Measurements from ENCODE around the gene FARS2. TPM values are rescaled to one million over a fixed set of nuclear protein-coding genes. Genes with fewer than 3 reads are reported as not detected.

The FARS2 gene
- total and polyA plus RNA-seq, 2 donors (not counting 1 experiment from before 2014, with no cell fraction given) = 33.0 to 35.5 TPM

- Histone ChIP-seq H2AFZ (ENCODE audit: insufficient read depth, low read depth, low read length, poor library complexity, severe bottlenecking) (no peak overlapping the region), H3K4me3 (ENCODE audit: control extremely low read depth in 1 of 5, extremely low read depth in 1 of 5, insufficient read depth in 1 of 5, low read depth in 2 of 5, low read length in 4 of 5) (no peak overlapping the region), H4K20me1 (ENCODE audit: control insufficient read depth, insufficient read depth, low read length, poor library complexity, severe bottlenecking) (no peaks in the 10 kb centered on the region), H3K36me3 (replicated peaks in 1 of 2; ENCODE audit: control extremely low read depth in 1 of 2, control insufficient read depth in 1 of 2, extremely low read depth in 1 of 2, insufficient read depth in 2 of 2, low read length in 1 of 2) (no peaks in the 10 kb centered on the region), H3K4me1 (ENCODE audit: control insufficient read depth in 2 of 2, insufficient read depth in 2 of 2, low read length in 2 of 2) (peaks cover 14 to 15% of the 10 kb centered on the region in 2 donors), H3K9me3 (ENCODE audit: control extremely low read depth in 1 of 3, control insufficient read depth in 2 of 3, insufficient read depth in 1 of 3, low read length in 2 of 3) (no peaks in the 10 kb centered on the region), H3K9ac (ENCODE audit: low read length) (no peak overlapping the region), H3K27me3 (replicated peaks in 1 of 4; ENCODE audit: control extremely low read depth in 1 of 4, control insufficient read depth in 3 of 4, insufficient read depth in 4 of 4, low read length in 3 of 4) (no peaks in the 10 kb centered on the region), H3K79me2 (ENCODE audit: control insufficient read depth, insufficient read depth, low read length) (no peaks in the 10 kb centered on the region), H3K4me2 (replicated peaks; ENCODE audit: low read depth, low read length, poor library complexity, severe bottlenecking) (no peak overlapping the region), H3K27ac (ENCODE audit: low read length in 2 of 2) (no peak overlapping the region)
- Mint-ChIP-seq H3K4me1 (peaks cover 42% of the 10 kb centered on the region), H3K27ac (no peak overlapping the region), H3K4me3 (no peak overlapping the region), H3K27me3 (no peaks in the 10 kb centered on the region), H3K9me3 (ENCODE audit: insufficient read depth) (no peaks in the 10 kb centered on the region)
- DNase-seq (no peak), ATAC-seq (ENCODE audit: low read depth) (no peak)
- WGBS (ENCODE audit: insufficient coverage) = no CpG with 5 or more reads among the region's 5 CpGs
- CTCF ChIA-PET = no interaction called here
- intact Hi-C loops (cut with micrococcal nuclease) = no loop called here
- POLR2A ChIA-PET = no interaction called here
- TF ChIP-seq EZH2 (IDR thresholded peaks at IDR 0.05; ENCODE audit: borderline replicate concordance, insufficient read depth, low read depth, low read length, poor library complexity, severe bottlenecking) (no peak), CTCF (IDR thresholded peaks at IDR 0.05) (no peak)
Measured at GRCh38 chr6:5630636-5631035, 369.3 kb downstream of the FARS2 start.

GRCh38 chr6:5632348-5632935 is 371.1 kb downstream of the FARS2 start:
- ATAC-seq (ENCODE audit: low read depth) = no peak
- Histone ChIP-seq H3K9ac (ENCODE audit: low read length) (no peak overlapping the region), H3K27ac (ENCODE audit: low read length in 2 of 2) (no peak overlapping the region)

More at GRCh38 chr6:5632348-5632935, 371.1 kb downstream of the FARS2 start:
- Histone ChIP-seq H3K36me3 (replicated peaks in 1 of 2; ENCODE audit: control extremely low read depth in 1 of 2, control insufficient read depth in 1 of 2, extremely low read depth in 1 of 2, insufficient read depth in 2 of 2, low read length in 1 of 2) (no peaks in the 10 kb centered on the region), H4K20me1 (ENCODE audit: control insufficient read depth, insufficient read depth, low read length, poor library complexity, severe bottlenecking) (no peaks in the 10 kb centered on the region), H3K27me3 (replicated peaks in 1 of 4; ENCODE audit: control extremely low read depth in 1 of 4, control insufficient read depth in 3 of 4, insufficient read depth in 4 of 4, low read length in 3 of 4) (no peaks in the 10 kb centered on the region), H3K4me1 (ENCODE audit: control insufficient read depth in 2 of 2, insufficient read depth in 2 of 2, low read length in 2 of 2) (peaks cover 2 to 3% of the 10 kb centered on the region in 2 donors), H3K4me3 (ENCODE audit: control extremely low read depth in 1 of 5, extremely low read depth in 1 of 5, insufficient read depth in 1 of 5, low read depth in 2 of 5, low read length in 4 of 5) (no peak overlapping the region), H3K9me3 (ENCODE audit: control extremely low read depth in 1 of 3, control insufficient read depth in 2 of 3, insufficient read depth in 1 of 3, low read length in 2 of 3) (no peaks in the 10 kb centered on the region), H3K4me2 (replicated peaks; ENCODE audit: low read depth, low read length, poor library complexity, severe bottlenecking) (no peak overlapping the region), H2AFZ (ENCODE audit: insufficient read depth, low read depth, low read length, poor library complexity, severe bottlenecking) (no peak overlapping the region), H3K79me2 (ENCODE audit: control insufficient read depth, insufficient read depth, low read length) (no peaks in the 10 kb centered on the region)
- Mint-ChIP-seq H3K27me3 (no peaks in the 10 kb centered on the region), H3K27ac (no peak overlapping the region), H3K4me3 (no peak overlapping the region), H3K9me3 (ENCODE audit: insufficient read depth) (no peaks in the 10 kb centered on the region), H3K4me1 (peaks cover 25% of the 10 kb centered on the region)
- 83% methylated on average over 3 of the region's 7 CpGs for WGBS (ENCODE audit: insufficient coverage)
- TF ChIP-seq EZH2 (IDR thresholded peaks at IDR 0.05; ENCODE audit: borderline replicate concordance, insufficient read depth, low read depth, low read length, poor library complexity, severe bottlenecking) (no peak), CTCF (IDR thresholded peaks at IDR 0.05) (no peak)
- POLR2A ChIA-PET = no interaction called here
- CTCF ChIA-PET = no interaction called here
- DNase-seq = no peak
- intact Hi-C loops (cut with micrococcal nuclease) = no loop called here
